ENCODE results near the gene PKP1.
"Not testable (repeated sequence)": the region's sequence is repeated elsewhere in the genome, so short reads cannot be mapped to it uniquely, and the experiment has no call there.

Gene PKP1

DNA sequence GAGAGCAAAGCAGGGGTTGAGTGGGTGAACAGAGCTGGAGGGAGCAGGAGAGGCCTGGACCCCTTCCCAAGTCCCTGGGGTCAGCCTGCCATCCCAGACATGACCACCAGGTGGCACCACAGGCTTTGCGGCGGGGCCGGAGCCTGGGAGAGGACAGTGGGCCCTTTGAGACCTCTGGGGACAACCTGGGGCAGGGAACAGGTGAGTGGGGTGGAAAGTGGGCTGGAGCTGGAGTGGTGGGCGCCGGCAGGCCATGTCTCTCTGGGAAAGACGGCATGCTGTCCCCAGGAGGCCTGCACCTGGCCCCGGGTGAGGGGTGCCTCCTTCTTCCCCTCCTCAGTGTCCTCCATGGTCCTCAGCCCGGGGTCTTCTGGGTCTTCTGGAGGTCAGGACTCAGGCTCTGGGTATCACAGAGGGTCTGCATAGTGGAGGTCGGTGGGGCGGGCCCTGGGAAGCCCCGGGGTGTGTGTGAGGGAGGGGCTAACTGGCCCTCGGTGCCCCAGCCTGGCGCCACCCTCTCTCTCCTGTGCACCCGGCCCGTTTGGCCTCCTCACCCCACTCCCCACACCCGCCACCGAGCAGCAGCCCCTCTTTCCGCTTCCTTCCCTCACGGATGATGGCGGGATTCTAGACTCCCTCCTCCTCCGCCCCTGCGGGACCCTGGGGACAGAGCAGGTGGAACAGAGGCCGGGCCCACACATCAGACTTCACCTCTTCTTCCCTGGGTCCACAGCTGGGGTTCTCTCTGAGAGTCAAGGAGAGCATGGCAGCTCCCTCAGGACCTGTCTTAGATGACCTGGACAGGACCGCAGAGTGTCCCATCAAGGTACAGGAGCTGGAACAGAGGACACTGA, 28.5 kb upstream of the PKP1 start:
- TF ChIP-seq, protein P1, sequence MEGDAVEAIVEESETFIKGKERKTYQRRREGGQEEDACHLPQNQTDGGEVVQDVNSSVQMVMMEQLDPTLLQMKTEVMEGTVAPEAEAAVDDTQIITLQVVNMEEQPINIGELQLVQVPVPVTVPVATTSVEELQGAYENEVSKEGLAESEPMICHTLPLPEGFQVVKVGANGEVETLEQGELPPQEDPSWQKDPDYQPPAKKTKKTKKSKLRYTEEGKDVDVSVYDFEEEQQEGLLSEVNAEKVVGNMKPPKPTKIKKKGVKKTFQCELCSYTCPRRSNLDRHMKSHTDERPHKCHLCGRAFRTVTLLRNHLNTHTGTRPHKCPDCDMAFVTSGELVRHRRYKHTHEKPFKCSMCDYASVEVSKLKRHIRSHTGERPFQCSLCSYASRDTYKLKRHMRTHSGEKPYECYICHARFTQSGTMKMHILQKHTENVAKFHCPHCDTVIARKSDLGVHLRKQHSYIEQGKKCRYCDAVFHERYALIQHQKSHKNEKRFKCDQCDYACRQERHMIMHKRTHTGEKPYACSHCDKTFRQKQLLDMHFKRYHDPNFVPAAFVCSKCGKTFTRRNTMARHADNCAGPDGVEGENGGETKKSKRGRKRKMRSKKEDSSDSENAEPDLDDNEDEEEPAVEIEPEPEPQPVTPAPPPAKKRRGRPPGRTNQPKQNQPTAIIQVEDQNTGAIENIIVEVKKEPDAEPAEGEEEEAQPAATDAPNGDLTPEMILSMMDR (conservative IDR thresholded peaks at IDR 0.05; ENCODE audit: low read depth, low read length) = peak; percentile 98
- no peak overlapping the region for H3K4me3 ChIP-seq (ENCODE audit: low read length)
- no peak for DNase-seq (ENCODE audit: low read depth)

DNA sequence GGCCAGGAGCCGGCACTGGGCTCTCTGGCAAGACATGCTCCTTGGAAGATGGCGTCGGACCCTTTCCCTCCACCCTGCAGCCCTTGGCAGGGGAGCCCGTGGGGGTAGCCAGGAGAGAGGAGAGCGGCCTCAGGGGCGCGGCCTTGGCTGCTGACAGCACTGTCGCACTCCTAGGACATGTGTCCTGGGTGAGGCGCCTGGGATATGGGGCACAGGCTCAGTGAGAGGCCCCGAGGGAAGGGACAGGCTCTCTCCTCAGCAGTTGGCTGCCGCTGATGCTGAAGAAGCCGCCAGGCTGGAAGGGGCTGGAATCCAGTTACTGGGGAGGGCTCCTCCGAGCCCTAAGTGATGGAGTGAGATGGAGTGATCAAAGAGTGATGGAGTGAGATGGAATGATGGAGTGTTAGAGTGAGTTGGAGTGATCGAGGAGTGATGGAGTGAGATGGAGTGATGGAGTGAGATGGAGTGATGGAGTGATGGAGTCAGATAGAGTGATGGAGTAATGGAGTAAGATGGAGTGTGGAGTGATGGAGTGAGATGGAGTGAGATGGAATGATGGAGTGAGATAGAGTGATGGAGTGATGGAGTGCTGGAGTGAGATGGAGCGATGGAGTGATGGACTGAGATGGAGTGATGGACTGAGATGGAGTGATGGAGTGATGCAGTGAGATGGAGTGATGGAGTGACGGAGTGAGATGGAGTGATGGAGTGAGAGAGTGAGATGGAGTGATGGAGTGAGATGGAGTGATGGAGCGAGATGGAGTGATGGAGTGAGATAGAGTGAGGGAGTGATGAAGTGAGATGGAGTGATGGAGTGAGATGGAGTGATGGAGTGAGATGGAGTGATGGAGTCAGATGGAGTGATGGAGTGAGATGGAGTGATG, 27.6 kb upstream of the PKP1 start:
- TF ChIP-seq, protein P1 (conservative IDR thresholded peaks at IDR 0.05; ENCODE audit: low read depth, low read length) = no peak
- no peak overlapping the region for H3K4me3 ChIP-seq (ENCODE audit: low read length)
- no peak for DNase-seq (ENCODE audit: low read depth)

DNA sequence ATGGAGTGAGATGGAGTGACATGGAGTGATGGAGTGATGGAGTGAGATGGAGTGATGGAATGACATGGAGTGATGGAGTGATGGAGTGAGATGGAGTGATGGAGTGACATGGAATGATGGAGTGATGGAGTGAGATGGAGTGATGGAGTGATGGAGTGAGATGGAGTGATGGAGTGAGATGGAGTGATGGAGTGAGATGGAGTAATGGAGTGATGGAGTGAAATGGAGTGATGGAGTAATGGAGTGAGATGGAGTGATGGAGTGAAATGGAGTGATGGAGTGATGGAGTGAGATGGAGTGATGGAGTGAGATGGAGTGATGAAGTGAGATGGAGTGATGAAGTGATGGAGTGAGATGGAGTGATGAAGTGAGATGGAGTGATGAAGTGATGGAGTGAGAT, 25.2 kb upstream of the PKP1 start:
- not testable (repeated sequence) for H3K4me3 ChIP-seq (ENCODE audit: low read length); DNase-seq (ENCODE audit: low read depth)

DNA sequence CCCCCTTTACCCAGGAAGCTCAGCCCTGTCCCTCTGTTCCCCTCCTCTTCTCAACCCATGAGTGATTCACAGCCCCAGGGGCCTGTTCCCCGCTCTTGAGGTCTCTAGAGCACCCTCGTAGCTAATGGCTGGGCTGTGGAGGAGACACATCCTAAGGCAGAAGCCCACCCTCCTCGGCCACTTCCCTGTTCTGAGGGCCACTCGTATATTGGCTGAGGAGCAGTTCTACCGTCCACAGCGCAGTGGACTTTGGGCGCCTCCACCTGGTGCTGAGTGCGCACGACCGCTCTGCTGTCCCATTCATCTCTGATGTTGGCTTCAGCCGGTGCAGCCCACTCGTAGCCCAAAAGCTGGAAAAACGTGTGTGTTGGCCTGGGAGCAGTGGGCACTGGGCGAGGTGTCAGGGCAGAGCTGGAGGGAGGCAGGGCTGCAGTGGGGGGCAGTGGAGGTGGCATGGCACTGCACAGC, 24.5 kb upstream of the PKP1 start:
- H3K4me3 ChIP-seq (ENCODE audit: low read length) = no peak overlapping the region
- TF ChIP-seq, protein P1 (conservative IDR thresholded peaks at IDR 0.05; ENCODE audit: low read depth, low read length) = no peak
- no peak for DNase-seq (ENCODE audit: low read depth)

DNA sequence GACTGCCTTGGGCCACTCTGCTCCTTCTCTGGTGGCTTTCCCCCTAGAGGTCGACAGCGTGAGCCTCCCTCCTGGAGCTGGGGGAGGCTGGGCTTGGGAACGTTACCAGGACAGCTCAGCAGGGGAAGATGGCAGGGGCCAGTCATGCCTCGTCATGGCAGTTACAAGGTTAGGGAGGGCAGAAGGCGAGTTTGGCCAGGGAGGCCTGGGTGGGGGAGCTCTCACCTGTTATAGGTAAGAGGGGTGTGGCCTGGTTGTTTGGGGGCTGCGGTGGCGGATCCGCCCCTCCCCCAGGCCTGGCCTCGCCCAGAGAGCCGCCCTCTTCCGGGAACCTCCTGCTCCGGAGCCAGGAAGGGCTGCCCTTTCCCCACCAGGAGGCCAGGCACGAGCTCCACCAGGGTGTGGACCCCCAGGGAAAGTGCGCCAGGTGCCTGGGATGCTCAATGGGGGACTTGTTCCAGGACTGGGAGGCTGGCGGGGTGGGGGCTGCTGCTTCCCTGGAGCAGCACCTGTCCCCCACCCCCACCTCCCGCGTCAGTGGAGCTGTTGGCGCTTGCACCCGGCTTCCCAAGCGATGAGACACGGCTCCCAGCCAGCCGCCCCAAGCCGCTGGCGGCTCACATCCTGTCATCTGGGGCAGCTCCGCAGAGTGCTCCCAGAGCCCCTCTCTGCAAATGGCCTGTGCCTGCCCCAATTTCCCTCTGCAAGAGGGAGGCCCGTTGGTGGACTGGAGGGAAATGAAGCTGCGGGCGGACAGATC, 23.6 kb upstream of the PKP1 start:
- TF ChIP-seq, protein P1 (conservative IDR thresholded peaks at IDR 0.05; ENCODE audit: low read depth, low read length) = no peak
- peak overlapping the region; percentile 10 for H3K4me3 ChIP-seq (ENCODE audit: low read length)
- DNase-seq (ENCODE audit: low read depth) = no peak

DNA sequence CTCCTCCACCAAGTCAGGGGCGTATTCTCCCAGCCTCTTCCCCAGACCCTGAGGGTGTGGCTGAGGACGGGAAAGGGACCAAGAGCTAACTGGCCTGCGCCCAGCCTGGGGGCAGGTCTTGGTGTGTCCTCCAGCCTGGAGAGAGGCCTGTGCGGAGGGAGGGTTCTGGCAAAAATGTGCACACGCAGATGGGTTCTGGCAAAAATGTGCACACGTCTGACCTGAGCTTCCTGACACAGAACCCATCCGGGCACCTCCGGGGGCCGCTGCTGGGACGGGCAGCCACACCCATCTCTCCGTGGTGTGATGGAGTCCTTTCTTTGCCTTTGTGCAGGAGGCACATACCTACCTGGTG, 23.1 kb upstream of the PKP1 start:
- TF ChIP-seq, protein P1 (conservative IDR thresholded peaks at IDR 0.05; ENCODE audit: low read depth, low read length) = no peak
- no peak overlapping the region for H3K4me3 ChIP-seq (ENCODE audit: low read length)
- DNase-seq (ENCODE audit: low read depth) = no peak

Data from retinal pigment epithelial cell (primary cell).